ENCODE measurements around the gene LIN37.

LIN37 gene

GRCh38 chr19:35736913-35737886 lies 11.2 kb upstream of the LIN37 start:
- no peak for DNase-seq

- DNase-seq: no peak
These were observed 10.1 kb upstream of the LIN37 start for GRCh38 chr19:35738021-35738886.

- DNase-seq: no peak
These were observed 9.5 kb upstream of the LIN37 start for GRCh38 chr19:35738887-35739229.

- DNase-seq: no peak
These were observed 8.9 kb upstream of the LIN37 start for GRCh38 chr19:35739275-35740107.

- DNase-seq: no peak
These were observed 8.3 kb upstream of the LIN37 start for GRCh38 chr19:35740108-35740422.

- DNase-seq: peak; percentile 94
These were observed 7.8 kb upstream of the LIN37 start for GRCh38 chr19:35740423-35741202.

GRCh38 chr19:35741203-35741515 lies 7.2 kb upstream of the LIN37 start:
- no peak for DNase-seq

GRCh38 chr19:35742121-35742724 lies 6.2 kb upstream of the LIN37 start, which contains the start of gene IGFLR1:
Gene IGFLR1 (minus strand): TSS chr19:35742452. CDS start chr19:35741180, 1,272 bp downstream.
- DNase-seq: peak; percentile 31

GRCh38 chr19:35743640-35744429 lies 4.5 kb upstream of the LIN37 start:
- DNase-seq: no peak

GRCh38 chr19:35744430-35745327 lies 3.7 kb upstream of the LIN37 start:
- DNase-seq: peak; percentile 85

GRCh38 chr19:35745328-35746086 lies 2.9 kb upstream of the LIN37 start, which contains the start of the genes PSENEN and U2AF1L4:
Gene PSENEN (plus strand): TSS chr19:35745651. CDS start chr19:35745931, 280 bp downstream.
Gene U2AF1L4 (minus strand): TSS chr19:35745418. CDS start chr19:35745391, 27 bp downstream.
- peak; percentile 93 for DNase-seq

GRCh38 chr19:35746087-35746462 lies 2.3 kb upstream of the LIN37 start:
- DNase-seq: no peak

- DNase-seq: no peak
These were observed 1.8 kb upstream of the LIN37 start for GRCh38 chr19:35746531-35746930.

GRCh38 chr19:35750167-35750566 lies 1.8 kb downstream of the LIN37 start:
- no peak for DNase-seq

- no peak for DNase-seq
These were observed 3.7 kb downstream of the LIN37 start for GRCh38 chr19:35751839-35752745.

- no peak for DNase-seq
These were observed 4.5 kb downstream of the LIN37 start for GRCh38 chr19:35752746-35753350.
